HG02571 (cell line): ENCODE measurements around the gene ZNF862.
"Not testable (repeated sequence)": the region's sequence is repeated elsewhere in the genome, so short reads cannot be mapped to it uniquely, and the experiment has no call there.

Experiments used
- ATAC-seq: cut with Tn5 transposase; IDR thresholded peaks from one replicate; pipeline ENCODE4 v1.9.1; 2021; ENCODE audit warnings: mild to moderate bottlenecking, moderate library complexity; ENCODE audit not compliant: unreplicated experiment

ZNF862 gene

GRCh38 chr7:149879766-149880637, 41.8 kb downstream of the ZNF862 start:
- ATAC-seq = no peak

GRCh38 chr7:149880638-149881311, 42.6 kb downstream of the ZNF862 start:
- ATAC-seq = no peak

GRCh38 chr7:149881328-149882247, 43.4 kb downstream of the ZNF862 start:
- ATAC-seq = no peak

- ATAC-seq = no peak
These were observed 44.3 kb downstream of the ZNF862 start for GRCh38 chr7:149882248-149883047.

- ATAC-seq = no peak
These were observed 44.9 kb downstream of the ZNF862 start for GRCh38 chr7:149883048-149883438.

DNA sequence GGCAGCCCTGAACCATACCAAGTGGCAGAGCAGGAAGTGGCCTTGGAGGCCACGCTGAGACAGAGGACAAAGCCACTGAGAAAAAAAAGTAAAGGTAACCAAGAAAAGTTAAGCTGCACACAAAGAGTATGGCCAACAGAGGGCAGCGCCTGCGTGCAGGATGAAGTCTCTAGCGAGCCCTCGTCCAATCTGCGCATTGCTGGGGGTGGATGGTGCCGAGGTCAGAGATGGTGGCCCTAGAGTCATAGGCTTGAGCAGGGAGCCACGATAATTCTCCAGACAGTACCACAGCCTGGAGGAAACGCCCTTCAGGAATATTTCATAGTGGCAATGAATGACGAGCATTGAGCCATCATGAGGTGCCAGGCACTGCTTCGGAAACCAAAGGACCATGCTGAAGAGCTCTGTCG, 45.3 kb downstream of the ZNF862 start:
- no peak for ATAC-seq

DNA sequence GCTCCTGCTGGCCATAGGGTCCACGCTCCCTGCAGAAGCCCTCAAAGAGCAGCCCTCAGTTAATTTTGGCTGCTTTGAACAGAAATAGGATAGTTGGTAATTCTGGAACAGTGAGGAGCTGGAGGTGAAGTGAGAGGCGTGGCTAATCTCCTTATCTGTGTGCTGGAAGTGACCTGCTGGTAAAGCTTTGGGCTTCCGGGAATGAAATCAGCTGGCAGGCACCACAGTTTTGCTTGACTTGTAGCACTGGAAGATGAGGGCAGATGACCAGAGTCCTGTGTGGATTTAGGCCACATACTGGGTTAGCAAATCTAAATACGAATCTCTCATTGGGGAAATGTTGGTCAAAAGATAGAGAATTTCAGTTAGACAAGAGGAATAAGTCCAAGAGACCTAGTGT, 45.8 kb downstream of the ZNF862 start:
- no peak for ATAC-seq

- no peak for ATAC-seq
These were observed 46.4 kb downstream of the ZNF862 start for GRCh38 chr7:149884541-149884940.

DNA sequence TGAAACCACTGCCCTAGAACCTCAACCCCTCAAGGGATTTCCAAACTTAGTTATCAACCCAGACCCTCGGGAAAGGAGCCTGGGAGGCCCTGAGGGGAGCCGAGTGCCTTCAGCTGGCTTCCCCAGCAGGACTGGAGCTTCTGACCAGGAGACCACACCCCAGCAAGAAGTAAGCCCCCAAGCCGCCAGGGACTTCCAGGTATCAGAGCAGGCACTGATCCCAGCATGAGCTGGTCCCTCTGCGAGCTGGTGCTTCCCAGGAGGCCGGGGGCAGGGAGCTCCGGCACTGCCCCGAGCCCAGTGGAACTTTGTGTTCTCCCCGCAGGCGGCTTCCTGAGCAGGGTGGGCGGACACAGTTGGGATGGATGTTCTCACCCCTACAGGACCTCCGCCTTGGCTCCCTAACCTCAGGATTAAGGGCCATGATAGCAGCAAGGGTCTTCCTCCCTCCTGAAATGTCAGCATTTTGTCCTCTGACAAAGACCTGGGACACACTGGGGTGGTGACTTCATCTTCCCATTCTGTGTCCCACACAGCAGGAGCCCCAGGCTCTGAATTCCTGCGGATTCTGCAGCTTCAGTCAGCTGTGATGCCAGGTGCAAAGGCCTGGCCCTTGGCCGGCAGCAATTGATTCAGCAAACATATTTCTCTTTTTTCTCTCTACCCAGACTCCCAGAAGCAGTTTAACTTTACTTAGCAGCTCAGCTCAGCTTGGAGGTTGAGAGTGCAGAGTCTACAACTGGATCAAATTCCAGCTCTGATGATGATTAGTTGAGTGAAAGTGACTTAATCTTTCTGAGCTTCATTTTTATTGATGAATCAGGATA, 47.2 kb downstream of the ZNF862 start:
- no peak for ATAC-seq

- ATAC-seq = no peak
These were observed 47.8 kb downstream of the ZNF862 start for GRCh38 chr7:149886018-149886415.

GRCh38 chr7:149887311-149887710, 49.1 kb downstream of the ZNF862 start:
- ATAC-seq = no peak

GRCh38 chr7:149890715-149891114, 52.5 kb downstream of the ZNF862 start:
- ATAC-seq = not testable (repeated sequence)

DNA sequence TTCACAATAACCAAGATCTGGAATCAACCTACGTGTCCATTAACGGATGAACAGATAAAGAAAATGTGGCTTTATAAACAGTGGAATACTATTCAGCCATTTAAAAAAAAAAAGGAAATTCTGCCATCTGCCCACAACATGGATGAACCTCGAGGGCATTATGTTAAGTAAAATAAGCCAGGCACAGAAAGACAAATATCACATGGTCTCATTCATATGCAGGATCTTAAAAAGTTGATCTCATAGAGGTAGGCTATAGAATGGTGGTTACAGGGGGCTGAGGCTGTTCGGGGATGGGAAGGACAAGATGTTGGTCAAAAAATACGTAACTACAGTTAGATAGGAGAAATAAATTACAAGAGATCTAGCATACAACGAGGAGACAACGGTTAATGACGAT, 56.8 kb downstream of the ZNF862 start:
- not testable (repeated sequence) for ATAC-seq

DNA sequence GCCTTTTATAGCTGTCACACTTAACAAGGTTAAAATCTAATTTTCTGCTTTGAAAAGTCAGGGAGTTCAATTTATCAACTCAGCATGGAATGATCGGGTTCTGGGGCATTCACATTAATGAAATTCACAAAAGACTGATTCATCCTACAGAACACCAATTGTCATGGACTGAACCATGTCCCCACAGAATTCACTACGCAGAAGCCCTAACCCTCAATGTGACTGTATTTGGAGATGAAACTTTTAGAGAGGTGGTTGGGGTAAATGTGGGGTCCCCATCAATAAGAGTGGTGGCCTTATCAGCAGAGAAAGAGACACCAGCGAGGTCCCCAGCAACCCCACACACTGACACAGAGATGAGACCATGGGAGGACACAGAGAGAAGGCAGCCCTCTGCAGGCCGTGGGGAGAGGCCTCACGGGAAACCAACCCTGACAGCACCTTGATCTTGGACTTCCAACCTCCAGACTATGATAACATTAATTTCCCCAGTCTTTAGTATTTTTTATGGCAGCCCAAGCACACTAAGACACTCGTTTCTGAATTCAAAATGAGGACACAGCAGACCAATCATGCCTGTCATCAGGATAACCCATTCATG, 69.7 kb downstream of the ZNF862 start:
- ATAC-seq = not testable (repeated sequence)

GRCh38 chr7:149910219-149910618, 72.0 kb downstream of the ZNF862 start:
- ATAC-seq = not testable (repeated sequence)

DNA sequence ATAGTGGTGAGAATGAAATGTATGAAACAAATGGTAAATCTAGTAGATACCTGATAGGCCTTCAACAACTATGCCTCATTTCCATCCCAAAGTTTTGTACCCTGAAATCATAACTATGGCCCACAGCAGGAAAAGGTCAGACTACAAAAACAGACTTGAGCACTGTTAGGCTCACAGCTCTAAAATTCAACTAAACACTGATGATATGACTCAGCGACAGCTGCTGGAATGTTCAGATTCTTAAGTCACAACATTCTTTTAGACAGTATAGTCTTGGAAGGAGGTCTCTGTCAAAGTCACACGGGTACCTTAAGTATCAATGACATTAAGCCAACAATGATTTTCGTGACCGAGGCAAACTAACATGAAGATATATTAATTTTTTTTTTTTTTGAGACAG, 74.0 kb downstream of the ZNF862 start:
- ATAC-seq = not testable (repeated sequence)
